Activated CD4-positive, alpha-beta T cell treated with anti-CD3 and anti-CD28 coated beads, Interleukin-2, amount 10 ng/mL, durations not matched to agents 24 days and 14 days (primary cell): ENCODE measurements around the gene HNRNPA2B1. TPM values are rescaled to one million over a fixed set of nuclear protein-coding genes. Genes with fewer than 3 reads are reported as not detected.
"Not testable (repeated sequence)": the region's sequence is repeated elsewhere in the genome, so short reads cannot be mapped to it uniquely, and the experiment has no call there.

Experiments used
- DNase-seq: peaks from one replicate; pipeline ENCODE4 v3.0.0; 2022
- H3K27ac Mint-ChIP-seq: one replicate; pipeline ENCODE4 v1.8.0; 2022; ENCODE audit warnings: mild to moderate bottlenecking, mixed read lengths
- H3K27me3 Mint-ChIP-seq: one replicate; pipeline ENCODE4 v1.8.0; 2022; ENCODE audit warnings: mixed read lengths
- H3K36me3 Mint-ChIP-seq: one replicate; pipeline ENCODE4 v1.8.0; 2022; ENCODE audit warnings: low read depth, mild to moderate bottlenecking, mixed read lengths
- H3K4me1 Mint-ChIP-seq: one replicate; pipeline ENCODE4 v1.8.0; 2021; ENCODE audit warnings: mixed read lengths
- H3K4me3 Mint-ChIP-seq: one replicate; pipeline ENCODE4 v1.8.0; 2022; ENCODE audit warnings: mild to moderate bottlenecking, moderate library complexity, mixed read lengths
- H3K9me3 Mint-ChIP-seq: one replicate; pipeline ENCODE4 v1.8.0; 2021; ENCODE audit warnings: mixed read lengths
- intact Hi-C: fragments of 100-400 bp; cut with micrococcal nuclease; formaldehyde crosslinking; loops from one replicate; pipeline ENCODE4 v1.15.1; 2023
- total RNA-seq: library from RNA; stranded (reverse); gene quantifications from 2 replicates; pipeline ENCODE4 v1.2.3, GENCODE V29; 2022

HNRNPA2B1 gene
- total RNA-seq, 1 donor from 2014 or later: 862 TPM

DNA sequence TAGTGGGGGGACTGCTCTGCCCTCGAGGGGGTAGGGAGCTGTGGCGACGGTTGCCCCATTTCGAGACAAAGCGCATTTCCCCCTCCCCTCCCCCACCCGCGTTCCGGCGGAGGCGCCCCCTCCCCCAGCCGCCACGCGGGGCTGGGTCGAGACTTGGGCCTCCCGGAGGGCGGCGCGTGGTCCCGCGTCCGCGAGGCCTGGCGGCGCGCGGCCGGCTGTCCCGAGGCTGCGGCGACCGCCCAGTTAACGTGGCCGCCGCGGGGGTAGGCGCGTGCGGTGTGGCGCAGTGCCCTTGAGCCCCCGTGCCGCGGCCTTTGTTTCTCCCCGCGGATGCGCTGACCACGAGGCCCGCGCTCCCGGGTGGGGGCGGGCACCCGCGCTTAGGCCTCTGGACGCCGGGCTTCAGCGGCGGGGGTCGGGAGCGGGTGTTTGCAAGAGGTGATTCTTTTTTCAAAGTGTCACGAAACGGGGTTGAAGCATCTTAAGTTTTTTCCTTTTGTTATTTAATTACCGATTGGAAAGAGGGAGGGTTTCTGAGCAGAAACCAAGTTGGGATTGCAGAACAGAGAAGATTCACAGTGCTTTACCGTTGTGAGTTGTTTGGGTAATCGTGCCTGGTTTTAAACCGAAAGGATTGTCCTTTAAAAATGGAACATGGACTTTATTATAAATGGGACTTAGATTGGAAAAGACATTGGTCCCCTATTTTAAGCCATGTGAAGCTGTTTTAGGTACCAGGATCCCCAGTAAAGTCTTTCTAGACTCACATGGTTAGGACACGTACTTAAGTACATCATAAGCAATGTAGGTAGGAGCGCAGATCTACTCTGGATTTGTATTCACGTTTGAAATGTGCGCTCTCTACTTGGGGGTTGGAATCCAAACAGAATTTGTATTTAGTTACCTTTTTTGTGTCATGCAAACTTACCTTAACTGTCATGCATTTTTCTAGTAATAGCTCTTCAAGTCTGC is 1.8 kb upstream of the HNRNPA2B1 start:
- Mint-ChIP-seq H3K27ac (peak overlapping the region; percentile 94), H3K9me3 (no peaks in the 10 kb centered on the region), H3K4me3 (peak overlapping the region; percentile 100), H3K4me1 (peaks cover 46% of the 10 kb centered on the region), H3K36me3 (peaks cover 74% of the 10 kb centered on the region), H3K27me3 (peaks cover 7% of the 10 kb centered on the region)
- intact Hi-C loops: no loop called here
- peak; percentile 86 for DNase-seq

DNA sequence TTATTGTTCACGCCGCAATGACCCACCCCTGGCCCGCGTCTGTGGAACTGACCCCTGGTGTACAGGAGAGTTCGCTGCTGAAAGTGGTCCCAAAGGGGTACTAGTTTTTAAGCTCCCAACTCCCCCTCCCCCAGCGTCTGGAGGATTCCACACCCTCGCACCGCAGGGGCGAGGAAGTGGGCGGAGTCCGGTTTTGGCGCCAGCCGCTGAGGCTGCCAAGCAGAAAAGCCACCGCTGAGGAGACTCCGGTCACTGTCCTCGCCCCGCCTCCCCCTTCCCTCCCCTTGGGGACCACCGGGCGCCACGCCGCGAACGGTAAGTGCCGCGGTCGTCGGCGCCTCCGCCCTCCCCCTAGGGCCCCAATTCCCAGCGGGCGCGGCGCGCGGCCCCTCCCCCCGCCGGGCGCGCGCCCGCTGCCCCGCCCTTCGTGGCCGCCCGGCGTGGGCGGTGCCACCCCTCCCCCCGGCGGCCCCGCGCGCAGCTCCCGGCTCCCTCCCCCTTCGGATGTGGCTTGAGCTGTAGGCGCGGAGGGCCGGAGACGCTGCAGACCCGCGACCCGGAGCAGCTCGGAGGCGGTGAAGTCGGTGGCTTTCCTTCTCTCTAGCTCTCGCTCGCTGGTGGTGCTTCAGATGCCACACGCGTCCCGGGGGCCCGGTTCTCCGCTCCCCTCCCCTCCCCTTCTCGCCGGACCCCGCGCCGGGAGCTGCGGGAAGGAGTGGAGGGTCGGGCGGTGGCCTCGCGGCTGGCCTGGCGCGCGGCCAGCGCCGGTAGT is 887 bp upstream of the HNRNPA2B1 start, which contains the start of gene CBX3:
Gene CBX3, plus strand, starts transcription at position 499 of the 772 bp plus-strand sequence. CDS start 1,254 bp downstream, outside the sequence.
- peak within 1 kb of the TSS; percentile 99 for H3K27ac Mint-ChIP-seq
- H3K36me3 Mint-ChIP-seq: peaks cover 76% of the 10 kb centered on the region
- H3K4me3 Mint-ChIP-seq: peak within 1 kb of the TSS; percentile 100
- H3K9me3 Mint-ChIP-seq: no peaks in the 10 kb centered on the region
- intact Hi-C loops: no loop called here
- peak; percentile 97 for DNase-seq
- H3K27me3 Mint-ChIP-seq: peaks cover 7% of the 10 kb centered on the region
- H3K4me1 Mint-ChIP-seq: peaks cover 50% of the 10 kb centered on the region

- Mint-ChIP-seq H3K9me3 (no peaks in the 10 kb centered on the region), H3K4me3 (peak overlapping the region; percentile 100), H3K36me3 (peaks cover 77% of the 10 kb centered on the region), H3K4me1 (peaks cover 50% of the 10 kb centered on the region), H3K27ac (peak overlapping the region; percentile 99), H3K27me3 (peaks cover 7% of the 10 kb centered on the region)
- intact Hi-C loops: loop anchor here (1.0 kb wide), 4 partner anchors 47 to 343 kb away; no protein-coding TSS in a partner anchor
- peak; percentile 92 for DNase-seq
Measured at GRCh38 chr7:26200038-26200443, 505 bp downstream of the HNRNPA2B1 start.

DNA sequence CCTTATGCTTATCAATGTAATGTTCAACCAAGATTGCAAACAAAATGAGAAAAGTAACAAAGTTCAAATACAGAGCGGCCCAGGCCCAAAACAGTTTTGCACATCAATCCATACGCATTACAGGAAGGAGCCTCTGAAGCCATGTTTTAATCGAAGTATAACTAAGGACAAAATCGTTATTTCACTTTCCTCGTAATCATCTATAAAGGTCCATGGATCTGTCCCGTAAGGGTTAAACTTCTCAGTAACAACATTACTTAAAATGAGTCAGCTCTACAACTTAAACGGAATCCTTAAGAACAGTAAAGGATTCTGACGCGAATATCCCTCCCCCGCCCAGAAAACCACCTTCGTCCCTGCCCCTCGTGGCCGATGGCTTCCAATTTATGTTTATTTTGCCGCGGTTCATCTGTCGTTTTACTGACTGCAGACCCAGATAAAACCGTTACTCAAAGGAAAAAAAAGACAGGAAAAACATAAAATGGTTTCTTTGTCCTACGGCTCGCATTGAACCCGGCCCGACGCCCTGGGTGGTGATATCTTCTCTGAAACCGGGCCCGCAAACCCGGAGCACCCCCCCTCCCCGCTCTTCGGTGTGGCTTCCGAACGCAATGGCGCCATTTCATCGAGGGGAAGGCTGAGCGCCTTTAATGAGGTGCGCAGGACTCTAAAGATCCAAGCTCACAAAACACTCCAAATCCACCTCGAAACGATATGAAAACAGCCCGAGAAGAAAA is 1.1 kb downstream of the HNRNPA2B1 start:
- intact Hi-C loops: loop anchor here (1.0 to 2.0 kb wide), 6 partner anchors 9 to 342 kb away; no protein-coding TSS in a partner anchor
- Mint-ChIP-seq H3K27me3 (peaks cover 7% of the 10 kb centered on the region), H3K4me3 (peak overlapping the region; percentile 100), H3K9me3 (no peaks in the 10 kb centered on the region), H3K36me3 (peaks cover 78% of the 10 kb centered on the region), H3K4me1 (peaks cover 48% of the 10 kb centered on the region), H3K27ac (peak overlapping the region; percentile 99)
- DNase-seq: peak; percentile 89

- Mint-ChIP-seq H3K36me3 (peaks cover 79% of the 10 kb centered on the region), H3K4me1 (peaks cover 49% of the 10 kb centered on the region), H3K9me3 (no peaks in the 10 kb centered on the region), H3K27ac (peak overlapping the region; percentile 99), H3K4me3 (peak overlapping the region; percentile 100), H3K27me3 (peaks cover 7% of the 10 kb centered on the region)
- intact Hi-C loops: loop anchor here (1.0 to 2.0 kb wide), 4 partner anchors 8 to 166 kb away; no protein-coding TSS in a partner anchor
- DNase-seq: no peak
Measured at GRCh38 chr7:26198781-26199169, 1.8 kb downstream of the HNRNPA2B1 start.

GRCh38 chr7:26198133-26198780 is 2.3 kb downstream of the HNRNPA2B1 start:
- peak overlapping the region; percentile 100 for H3K4me3 Mint-ChIP-seq
- peaks cover 7% of the 10 kb centered on the region for H3K27me3 Mint-ChIP-seq
- intact Hi-C loops: loop anchor here (1.0 to 2.0 kb wide), 3 partner anchors 42 to 167 kb away; no protein-coding TSS in a partner anchor
- peaks cover 51% of the 10 kb centered on the region for H3K4me1 Mint-ChIP-seq
- DNase-seq: peak; percentile 79
- peak overlapping the region; percentile 99 for H3K27ac Mint-ChIP-seq
- no peaks in the 10 kb centered on the region for H3K9me3 Mint-ChIP-seq
- H3K36me3 Mint-ChIP-seq: peaks cover 79% of the 10 kb centered on the region

DNA sequence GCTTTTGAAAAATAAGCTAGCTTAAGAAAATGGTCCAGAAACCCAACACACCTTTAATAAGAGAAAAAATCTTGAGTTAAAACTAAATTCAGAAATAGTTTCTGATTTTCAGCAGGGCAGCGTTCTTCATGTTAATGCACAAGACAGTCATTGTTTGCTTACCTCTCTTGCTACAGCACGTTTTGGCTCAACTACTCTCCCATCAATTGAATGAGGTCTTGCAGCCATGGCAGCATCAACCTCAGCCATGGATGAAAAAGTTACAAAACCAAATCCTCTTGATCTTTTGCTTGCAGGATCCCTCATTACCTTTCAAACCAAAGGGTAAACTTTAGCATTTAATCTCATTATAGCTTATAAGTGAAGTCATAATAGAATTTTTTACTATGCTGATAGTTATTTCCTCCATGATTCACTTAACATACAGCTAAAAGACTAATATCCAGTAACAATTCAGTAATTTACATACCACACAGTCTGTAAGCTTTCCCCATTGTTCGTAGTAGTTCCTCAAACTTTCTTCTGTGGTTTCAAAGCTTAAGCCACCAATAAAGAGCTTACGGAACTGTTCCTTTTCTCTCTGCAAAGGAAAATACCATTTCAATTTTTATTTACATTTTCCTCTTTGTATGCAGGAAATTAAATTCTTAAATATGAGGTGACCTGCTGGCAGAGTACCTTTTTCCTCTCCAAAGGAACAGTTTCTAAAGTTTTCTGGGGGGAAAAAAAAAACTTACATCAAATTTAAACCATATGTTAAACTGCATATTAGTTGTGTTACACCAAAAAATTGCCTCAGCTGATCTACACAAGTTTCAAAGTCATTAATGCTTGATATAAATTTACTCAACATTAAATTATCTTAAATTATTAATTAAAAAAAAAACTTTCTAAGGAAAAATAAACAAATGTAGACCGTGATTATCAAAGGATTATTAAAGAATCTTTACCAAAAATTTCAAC is 3.1 kb downstream of the HNRNPA2B1 start:
- DNase-seq: no peak
- no peaks in the 10 kb centered on the region for H3K9me3 Mint-ChIP-seq
- intact Hi-C loops: loop anchor here (1.0 to 2.0 kb wide), 3 partner anchors 41 to 167 kb away; no protein-coding TSS in a partner anchor
- peak overlapping the region; percentile 100 for H3K4me3 Mint-ChIP-seq
- peaks cover 55% of the 10 kb centered on the region for H3K4me1 Mint-ChIP-seq
- H3K36me3 Mint-ChIP-seq: peaks cover 82% of the 10 kb centered on the region
- peaks cover 7% of the 10 kb centered on the region for H3K27me3 Mint-ChIP-seq
- H3K27ac Mint-ChIP-seq: peak overlapping the region; percentile 99

- Mint-ChIP-seq H3K9me3 (no peaks in the 10 kb centered on the region), H3K27me3 (peaks cover 7% of the 10 kb centered on the region), H3K4me1 (peaks cover 65% of the 10 kb centered on the region), H3K4me3 (peak overlapping the region; percentile 100), H3K27ac (peak overlapping the region; percentile 92), H3K36me3 (peaks cover 92% of the 10 kb centered on the region)
- no peak for DNase-seq
- intact Hi-C loops: no loop called here
Measured at GRCh38 chr7:26195867-26196657, 4.5 kb downstream of the HNRNPA2B1 start.

GRCh38 chr7:26195182-26195581 is 5.4 kb downstream of the HNRNPA2B1 start:
- intact Hi-C loops: no loop called here
- no peak for DNase-seq
- H3K27ac Mint-ChIP-seq: peak overlapping the region; percentile 69
- no peaks in the 10 kb centered on the region for H3K27me3 Mint-ChIP-seq
- peaks cover 94% of the 10 kb centered on the region for H3K36me3 Mint-ChIP-seq
- H3K9me3 Mint-ChIP-seq: no peaks in the 10 kb centered on the region
- H3K4me1 Mint-ChIP-seq: peaks cover 68% of the 10 kb centered on the region
- peak overlapping the region; percentile 100 for H3K4me3 Mint-ChIP-seq

- peaks cover 94% of the 10 kb centered on the region for H3K36me3 Mint-ChIP-seq
- H3K27me3 Mint-ChIP-seq, H3K9me3 Mint-ChIP-seq, DNase-seq, intact Hi-C loops: not testable (repeated sequence)
- H3K4me3 Mint-ChIP-seq: peak overlapping the region; percentile 84
- peaks cover 69% of the 10 kb centered on the region for H3K4me1 Mint-ChIP-seq
- H3K27ac Mint-ChIP-seq: peak overlapping the region; percentile 90
Measured at GRCh38 chr7:26194764-26195163, 5.8 kb downstream of the HNRNPA2B1 start.

GRCh38 chr7:26193432-26194207 is 6.9 kb downstream of the HNRNPA2B1 start:
- Mint-ChIP-seq H3K27me3 (no peaks in the 10 kb centered on the region), H3K27ac (peak overlapping the region; percentile 90), H3K4me3 (peak overlapping the region; percentile 84), H3K9me3 (no peaks in the 10 kb centered on the region), H3K36me3 (peaks cover 94% of the 10 kb centered on the region), H3K4me1 (peaks cover 76% of the 10 kb centered on the region)
- no peak for DNase-seq
- intact Hi-C loops: no loop called here
